Osteocyte (in vitro differentiated cells): Measurements from ENCODE around the gene ITIH5. TPM values are rescaled to one million over a fixed set of nuclear protein-coding genes. Genes with fewer than 3 reads are reported as not detected.
A peak's percentile ranks its signal among the peaks of the same experiment; 100 is the strongest.
"Not testable (repeated sequence)": the region's sequence is repeated elsewhere in the genome, so short reads cannot be mapped to it uniquely, and the experiment has no call there.

Source experiments
- DNase-seq: peaks from one replicate; pipeline ENCODE4 v3.0.0; 2021; ENCODE audit warnings: mixed read lengths; ENCODE audit not compliant: unreplicated experiment; ENCODE audit errors: extremely low spot score
- H3K27ac Mint-ChIP-seq: one replicate; pipeline ENCODE4 v1.8.0; 2021; ENCODE audit warnings: mild to moderate bottlenecking, mixed read lengths; ENCODE audit not compliant: unreplicated experiment
- H3K27me3 Mint-ChIP-seq: one replicate; pipeline ENCODE4 v1.8.0; 2021; ENCODE audit warnings: mixed read lengths; ENCODE audit not compliant: unreplicated experiment
- H3K36me3 Mint-ChIP-seq: one replicate; pipeline ENCODE4 v1.8.0; 2021; ENCODE audit warnings: mixed read lengths; ENCODE audit not compliant: unreplicated experiment
- H3K4me1 Mint-ChIP-seq: one replicate; pipeline ENCODE4 v1.8.0; 2021; ENCODE audit warnings: mixed read lengths; ENCODE audit not compliant: unreplicated experiment
- H3K4me3 Mint-ChIP-seq: one replicate; pipeline ENCODE4 v1.8.0; 2021; ENCODE audit warnings: mild to moderate bottlenecking, moderate library complexity, mixed read lengths; ENCODE audit not compliant: unreplicated experiment
- H3K9me3 Mint-ChIP-seq: one replicate; pipeline ENCODE4 v1.8.0; 2021; ENCODE audit warnings: mixed read lengths; ENCODE audit not compliant: unreplicated experiment
- long read RNA-seq: library from polyadenylated mRNA; unstranded; transcript quantifications from one replicate; pipeline ENCODE4 v2.0.0, GENCODE V29; 2021
- total RNA-seq: library from RNA; stranded (reverse); gene quantifications from 2 replicates; pipeline ENCODE4 v1.2.1, GENCODE V29; 2021
- TF ChIP-seq, protein P1 (sequence below): fragments of 200-600 bp; sonication (generic); IDR thresholded peaks from 2 replicates; pipeline ENCODE4 v1.5.0; 2021; ENCODE audit warnings: antibody characterized with exemption, mild to moderate bottlenecking, moderate library complexity

Gene ITIH5
- 0.35 and 0.39 TPM in 2 replicates for total RNA-seq
- long read RNA-seq, partial matches to known transcripts = 0 of 1 reads
- long read RNA-seq, other reads (novel, unspliced or antisense) = 1 of 1 reads

- TF ChIP-seq, protein P1, sequence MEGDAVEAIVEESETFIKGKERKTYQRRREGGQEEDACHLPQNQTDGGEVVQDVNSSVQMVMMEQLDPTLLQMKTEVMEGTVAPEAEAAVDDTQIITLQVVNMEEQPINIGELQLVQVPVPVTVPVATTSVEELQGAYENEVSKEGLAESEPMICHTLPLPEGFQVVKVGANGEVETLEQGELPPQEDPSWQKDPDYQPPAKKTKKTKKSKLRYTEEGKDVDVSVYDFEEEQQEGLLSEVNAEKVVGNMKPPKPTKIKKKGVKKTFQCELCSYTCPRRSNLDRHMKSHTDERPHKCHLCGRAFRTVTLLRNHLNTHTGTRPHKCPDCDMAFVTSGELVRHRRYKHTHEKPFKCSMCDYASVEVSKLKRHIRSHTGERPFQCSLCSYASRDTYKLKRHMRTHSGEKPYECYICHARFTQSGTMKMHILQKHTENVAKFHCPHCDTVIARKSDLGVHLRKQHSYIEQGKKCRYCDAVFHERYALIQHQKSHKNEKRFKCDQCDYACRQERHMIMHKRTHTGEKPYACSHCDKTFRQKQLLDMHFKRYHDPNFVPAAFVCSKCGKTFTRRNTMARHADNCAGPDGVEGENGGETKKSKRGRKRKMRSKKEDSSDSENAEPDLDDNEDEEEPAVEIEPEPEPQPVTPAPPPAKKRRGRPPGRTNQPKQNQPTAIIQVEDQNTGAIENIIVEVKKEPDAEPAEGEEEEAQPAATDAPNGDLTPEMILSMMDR = no peak
- Mint-ChIP-seq H3K36me3 (no peaks in the 10 kb centered on the region), H3K4me3 (peak within 1 kb of the TSS; percentile 52), H3K27me3 (peaks cover 45% of the 10 kb centered on the region), H3K9me3 (no peaks in the 10 kb centered on the region), H3K27ac (no peak within 1 kb of the TSS), H3K4me1 (peaks cover 11% of the 10 kb centered on the region)
- no peak for DNase-seq
Observed at GRCh38 chr10:7666253-7667023, at the start of gene ITIH5. ITIH5 (minus strand) TSS chr10:7666966; CDS start chr10:7666892, 74 bp downstream.

DNA sequence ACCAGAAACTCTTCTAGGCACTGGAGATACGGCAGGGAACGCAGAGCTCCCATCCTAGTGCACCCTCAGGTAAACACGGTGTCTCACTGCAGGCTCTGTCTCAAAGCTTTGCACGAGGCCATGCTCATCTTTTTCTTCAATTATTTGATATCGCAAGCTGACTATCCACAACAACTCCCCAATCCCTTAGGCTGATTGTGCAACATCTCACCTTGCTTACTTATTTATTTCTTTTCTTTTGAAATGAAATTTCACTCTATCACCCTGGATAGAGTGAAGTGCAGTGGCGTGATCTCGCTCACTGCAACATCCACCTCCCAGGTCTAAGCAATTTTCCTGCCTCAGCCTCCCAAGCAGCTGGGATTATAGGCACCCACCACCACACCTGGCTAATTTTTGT is 48.7 kb upstream of the ITIH5 start:
- H3K27me3 Mint-ChIP-seq = peaks cover 3% of the 10 kb centered on the region
- DNase-seq = no peak
- peaks cover 4% of the 10 kb centered on the region for H3K9me3 Mint-ChIP-seq
- TF ChIP-seq, protein P1 = no peak
- H3K36me3 Mint-ChIP-seq = no peaks in the 10 kb centered on the region
- H3K4me1 Mint-ChIP-seq = no peaks in the 10 kb centered on the region
- no peak overlapping the region for H3K4me3 Mint-ChIP-seq
- no peak overlapping the region for H3K27ac Mint-ChIP-seq

GRCh38 chr10:7711075-7711474 is 44.3 kb upstream of the ITIH5 start:
- not testable (repeated sequence) for DNase-seq, H3K4me3 Mint-ChIP-seq, H3K27ac Mint-ChIP-seq, H3K27me3 Mint-ChIP-seq, H3K4me1 Mint-ChIP-seq, H3K9me3 Mint-ChIP-seq, H3K36me3 Mint-ChIP-seq

DNA sequence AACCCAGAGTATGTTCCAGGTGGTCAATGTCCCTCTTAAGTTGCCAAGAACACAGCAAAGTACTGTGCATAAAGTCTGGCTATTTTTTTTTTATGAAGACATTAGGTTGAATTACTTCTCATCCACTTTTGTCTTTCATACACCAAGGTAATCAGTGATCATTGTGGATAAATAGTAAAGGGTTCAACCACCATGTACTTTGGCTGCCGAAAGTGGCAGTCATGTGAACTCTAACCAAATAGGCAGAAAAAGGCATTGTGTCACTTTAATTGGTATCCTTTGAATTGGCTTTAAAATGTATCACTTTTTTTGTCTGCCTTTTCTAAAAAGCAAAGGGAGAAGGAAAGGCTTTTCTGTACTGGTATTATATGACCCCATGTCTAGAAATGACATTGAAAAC is 43.7 kb upstream of the ITIH5 start:
- Mint-ChIP-seq H3K27ac (no peak overlapping the region), H3K36me3 (no peaks in the 10 kb centered on the region), H3K4me3 (no peak overlapping the region), H3K27me3 (peaks cover 4% of the 10 kb centered on the region), H3K4me1 (no peaks in the 10 kb centered on the region), H3K9me3 (peaks cover 4% of the 10 kb centered on the region)
- TF ChIP-seq, protein P1 = no peak
- no peak for DNase-seq

GRCh38 chr10:7708832-7709231 is 42.1 kb upstream of the ITIH5 start:
- TF ChIP-seq, protein P1 = no peak
- H3K9me3 Mint-ChIP-seq = peaks cover 4% of the 10 kb centered on the region
- peaks cover 8% of the 10 kb centered on the region for H3K27me3 Mint-ChIP-seq
- no peak for DNase-seq
- H3K36me3 Mint-ChIP-seq = no peaks in the 10 kb centered on the region
- no peak overlapping the region for H3K27ac Mint-ChIP-seq
- H3K4me1 Mint-ChIP-seq = no peaks in the 10 kb centered on the region
- no peak overlapping the region for H3K4me3 Mint-ChIP-seq
